Measurements from ENCODE around the gene NCBP2. TPM values are rescaled to one million over a fixed set of nuclear protein-coding genes. Genes with fewer than 3 reads are reported as not detected.
"Not testable (repeated sequence)": the region's sequence is repeated elsewhere in the genome, so short reads cannot be mapped to it uniquely, and the experiment has no call there.

NCBP2 gene
- total RNA-seq, 1 experiment from 2014 or later: 91.8 TPM

DNA sequence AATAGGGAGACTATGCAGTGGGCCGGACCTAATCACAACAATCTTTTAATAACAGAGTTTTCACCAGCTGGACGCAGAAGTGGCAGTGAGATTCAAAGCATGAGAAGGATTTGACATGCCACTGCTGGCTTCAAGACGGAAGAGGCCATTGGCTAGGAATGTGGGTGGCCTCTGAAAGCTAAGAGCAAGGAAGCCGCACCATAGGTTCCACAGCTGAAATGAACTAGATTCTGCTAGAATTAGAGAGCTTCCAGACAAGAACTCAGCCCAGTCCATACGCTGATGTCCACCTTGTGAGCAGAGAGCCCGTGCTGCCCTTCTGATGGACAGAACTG, 6.9 kb upstream of the NCBP2 start:
- intact Hi-C loops (cut with micrococcal nuclease): no loop called here
- CTCF ChIA-PET: no interaction called here
- TF ChIP-seq, protein P1, sequence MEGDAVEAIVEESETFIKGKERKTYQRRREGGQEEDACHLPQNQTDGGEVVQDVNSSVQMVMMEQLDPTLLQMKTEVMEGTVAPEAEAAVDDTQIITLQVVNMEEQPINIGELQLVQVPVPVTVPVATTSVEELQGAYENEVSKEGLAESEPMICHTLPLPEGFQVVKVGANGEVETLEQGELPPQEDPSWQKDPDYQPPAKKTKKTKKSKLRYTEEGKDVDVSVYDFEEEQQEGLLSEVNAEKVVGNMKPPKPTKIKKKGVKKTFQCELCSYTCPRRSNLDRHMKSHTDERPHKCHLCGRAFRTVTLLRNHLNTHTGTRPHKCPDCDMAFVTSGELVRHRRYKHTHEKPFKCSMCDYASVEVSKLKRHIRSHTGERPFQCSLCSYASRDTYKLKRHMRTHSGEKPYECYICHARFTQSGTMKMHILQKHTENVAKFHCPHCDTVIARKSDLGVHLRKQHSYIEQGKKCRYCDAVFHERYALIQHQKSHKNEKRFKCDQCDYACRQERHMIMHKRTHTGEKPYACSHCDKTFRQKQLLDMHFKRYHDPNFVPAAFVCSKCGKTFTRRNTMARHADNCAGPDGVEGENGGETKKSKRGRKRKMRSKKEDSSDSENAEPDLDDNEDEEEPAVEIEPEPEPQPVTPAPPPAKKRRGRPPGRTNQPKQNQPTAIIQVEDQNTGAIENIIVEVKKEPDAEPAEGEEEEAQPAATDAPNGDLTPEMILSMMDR (IDR thresholded peaks at IDR 0.05; ENCODE audit: unreplicated experiment): no peak
- Mint-ChIP-seq H3K27me3 (ENCODE audit: insufficient read depth, unreplicated experiment) (no peaks in the 10 kb centered on the region), H3K27ac (ENCODE audit: low read depth, unreplicated experiment) (no peak overlapping the region), H3K4me1 (ENCODE audit: insufficient read depth, unreplicated experiment) (peaks cover 6% of the 10 kb centered on the region), H3K36me3 (ENCODE audit: insufficient read depth, unreplicated experiment) (peaks cover 6% of the 10 kb centered on the region), H3K4me3 (ENCODE audit: unreplicated experiment) (no peak overlapping the region), H3K9me3 (ENCODE audit: unreplicated experiment) (no peaks in the 10 kb centered on the region)
- no peak for DNase-seq (ENCODE audit: unreplicated experiment)
- no TSS peak for BruUV-seq (replicated peaks)
- POLR2A ChIA-PET: interaction anchor here (0.7 kb wide), 1 partner anchor 350 kb away, joined by 5 read pairs; no protein-coding TSS in a partner anchor

DNA sequence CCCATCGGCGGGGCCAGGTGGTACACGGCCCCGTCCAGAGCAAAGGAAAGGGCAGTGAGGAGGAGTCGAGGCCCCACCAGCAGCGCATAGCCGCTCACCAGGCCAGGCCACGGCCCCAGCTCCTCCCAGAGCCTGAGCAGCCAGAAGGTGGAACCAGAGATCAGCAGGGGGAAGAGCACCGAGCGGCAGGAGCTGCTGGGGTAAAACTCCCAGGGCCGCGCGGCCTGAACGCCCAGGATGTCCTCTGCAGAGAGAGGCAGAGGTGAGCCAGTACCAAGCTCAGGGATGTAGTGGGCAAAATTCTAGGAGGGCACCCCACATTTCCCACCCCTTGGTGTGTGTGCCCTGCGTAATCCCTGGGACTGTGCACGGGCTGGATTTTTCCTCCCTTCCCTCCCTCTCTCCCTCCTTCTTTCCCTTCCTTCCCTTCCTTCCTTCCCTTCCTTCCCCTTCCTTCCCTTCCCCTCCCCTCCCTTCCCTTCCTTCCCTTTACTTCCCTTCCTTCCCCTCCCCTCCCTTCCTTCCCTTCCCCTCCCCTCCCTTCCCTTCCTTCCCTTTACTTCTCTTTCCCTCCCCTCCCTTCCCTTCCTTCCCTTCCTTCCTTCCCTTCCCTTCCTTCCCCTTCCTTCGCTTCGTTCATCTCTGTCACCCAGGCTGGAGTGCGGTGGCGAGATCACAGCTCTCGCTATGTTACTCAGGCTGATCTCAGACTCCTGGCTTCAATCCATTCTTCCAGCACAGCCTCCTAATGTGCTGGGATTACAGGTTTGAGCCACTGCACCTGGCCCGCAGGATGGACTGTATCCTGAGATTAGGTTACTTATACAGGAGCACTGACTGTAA, 6.3 kb upstream of the NCBP2 start:
- BruUV-seq (replicated peaks): no TSS peak
- no peaks in the 10 kb centered on the region for H3K27me3 Mint-ChIP-seq (ENCODE audit: insufficient read depth, unreplicated experiment)
- ChIA-PET CTCF (no interaction called here), POLR2A (no interaction called here)
- H3K4me1 Mint-ChIP-seq (ENCODE audit: insufficient read depth, unreplicated experiment): peaks cover 6% of the 10 kb centered on the region
- TF ChIP-seq, protein P1 (IDR thresholded peaks at IDR 0.05; ENCODE audit: unreplicated experiment): no peak
- intact Hi-C loops (cut with micrococcal nuclease): no loop called here
- no peak overlapping the region for H3K4me3 Mint-ChIP-seq (ENCODE audit: unreplicated experiment)
- no peak for DNase-seq (ENCODE audit: unreplicated experiment)
- H3K9me3 Mint-ChIP-seq (ENCODE audit: unreplicated experiment): no peaks in the 10 kb centered on the region
- peaks cover 8% of the 10 kb centered on the region for H3K36me3 Mint-ChIP-seq (ENCODE audit: insufficient read depth, unreplicated experiment)
- no peak overlapping the region for H3K27ac Mint-ChIP-seq (ENCODE audit: low read depth, unreplicated experiment)

DNA sequence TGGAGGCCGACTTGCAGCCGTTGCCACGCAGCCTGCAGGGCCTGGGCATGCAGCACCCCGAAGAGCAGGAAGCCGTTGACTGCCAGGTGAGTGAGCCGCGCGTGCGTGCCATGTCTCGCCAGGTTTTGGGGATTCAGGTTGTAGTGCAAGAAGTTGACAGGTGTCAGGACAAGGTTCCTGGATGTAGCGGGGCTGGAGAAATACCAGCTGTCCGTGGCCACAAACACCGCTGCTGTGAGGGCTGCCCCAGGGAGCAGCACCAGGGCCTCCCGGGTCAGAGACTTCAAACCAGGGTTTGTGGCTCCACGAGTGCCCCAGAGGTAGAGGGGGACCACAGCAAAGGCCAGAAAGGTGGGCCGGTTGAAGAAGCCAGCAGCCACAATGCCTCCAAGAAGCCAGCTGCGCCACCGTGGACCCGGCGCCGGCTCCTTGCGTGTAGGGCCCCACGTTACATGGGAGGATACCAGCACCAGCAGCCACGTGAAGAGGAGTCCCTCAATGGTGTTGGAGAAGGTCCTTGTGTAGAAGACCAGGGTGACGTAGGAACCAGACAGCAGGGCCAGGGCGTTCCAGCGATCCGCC, 5.6 kb upstream of the NCBP2 start:
- ChIA-PET POLR2A (interaction anchor here (1.4 kb wide), 1 partner anchor 80 kb away, joined by 3 read pairs; the partner anchor contains the start of gene SENP5), CTCF (no interaction called here)
- H3K27ac Mint-ChIP-seq (ENCODE audit: low read depth, unreplicated experiment): no peak overlapping the region
- no peak overlapping the region for H3K4me3 Mint-ChIP-seq (ENCODE audit: unreplicated experiment)
- H3K4me1 Mint-ChIP-seq (ENCODE audit: insufficient read depth, unreplicated experiment): peaks cover 6% of the 10 kb centered on the region
- TF ChIP-seq, protein P1 (IDR thresholded peaks at IDR 0.05; ENCODE audit: unreplicated experiment): no peak
- no TSS peak for BruUV-seq (replicated peaks)
- H3K9me3 Mint-ChIP-seq (ENCODE audit: unreplicated experiment): no peaks in the 10 kb centered on the region
- H3K36me3 Mint-ChIP-seq (ENCODE audit: insufficient read depth, unreplicated experiment): peaks cover 15% of the 10 kb centered on the region
- intact Hi-C loops (cut with micrococcal nuclease): no loop called here
- H3K27me3 Mint-ChIP-seq (ENCODE audit: insufficient read depth, unreplicated experiment): no peaks in the 10 kb centered on the region
- DNase-seq (ENCODE audit: unreplicated experiment): no peak

DNA sequence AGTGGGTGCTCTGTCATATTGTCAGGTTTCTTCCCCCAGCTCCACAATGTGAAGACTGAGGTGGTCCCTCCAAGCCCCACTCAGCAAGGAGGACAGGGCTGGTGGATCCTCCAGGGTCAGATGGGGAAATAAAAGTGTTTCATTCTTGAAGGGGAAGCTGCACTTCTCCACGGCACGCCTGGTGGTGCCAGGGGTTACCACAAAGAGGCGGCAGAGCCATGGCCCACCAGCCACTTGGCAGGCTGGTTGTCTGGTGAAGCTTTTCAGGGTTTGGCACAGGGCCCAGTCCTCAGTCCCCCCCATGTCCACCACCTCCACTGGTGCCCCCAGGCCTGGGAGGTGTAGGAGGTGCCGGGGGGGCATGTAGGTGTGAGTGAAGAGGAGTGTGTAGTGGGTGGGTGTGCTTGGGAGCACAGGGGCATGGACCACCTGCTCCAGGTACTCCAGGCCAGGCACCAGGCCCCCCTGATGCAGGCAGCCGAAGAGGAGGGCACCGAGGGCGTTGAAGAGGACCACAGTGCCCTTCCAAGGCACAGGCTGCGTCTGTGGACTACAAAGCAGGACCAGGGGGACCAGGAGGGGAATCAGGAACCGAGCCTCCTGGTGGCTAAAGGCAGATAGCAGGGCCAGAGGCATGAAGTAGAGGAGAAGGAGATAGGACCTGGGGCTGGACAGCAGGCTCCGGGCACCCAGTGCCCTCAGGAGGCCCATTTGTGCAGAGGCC, 5.0 kb upstream of the NCBP2 start:
- POLR2A ChIA-PET: interaction anchor here (1.4 kb wide), 1 partner anchor 80 kb away, joined by 3 read pairs; the partner anchor contains the start of gene SENP5
- intact Hi-C loops (cut with micrococcal nuclease): no loop called here
- DNase-seq (ENCODE audit: unreplicated experiment): no peak
- H3K4me3 Mint-ChIP-seq (ENCODE audit: unreplicated experiment): no peak overlapping the region
- TF ChIP-seq, protein P1 (IDR thresholded peaks at IDR 0.05; ENCODE audit: unreplicated experiment): peak; percentile 14
- peaks cover 6% of the 10 kb centered on the region for H3K4me1 Mint-ChIP-seq (ENCODE audit: insufficient read depth, unreplicated experiment)
- no peak overlapping the region for H3K27ac Mint-ChIP-seq (ENCODE audit: low read depth, unreplicated experiment)
- peaks cover 21% of the 10 kb centered on the region for H3K36me3 Mint-ChIP-seq (ENCODE audit: insufficient read depth, unreplicated experiment)
- BruUV-seq (replicated peaks): no TSS peak
- no peaks in the 10 kb centered on the region for H3K9me3 Mint-ChIP-seq (ENCODE audit: unreplicated experiment)
- no peaks in the 10 kb centered on the region for H3K27me3 Mint-ChIP-seq (ENCODE audit: insufficient read depth, unreplicated experiment)
- CTCF ChIA-PET: no interaction called here

DNA sequence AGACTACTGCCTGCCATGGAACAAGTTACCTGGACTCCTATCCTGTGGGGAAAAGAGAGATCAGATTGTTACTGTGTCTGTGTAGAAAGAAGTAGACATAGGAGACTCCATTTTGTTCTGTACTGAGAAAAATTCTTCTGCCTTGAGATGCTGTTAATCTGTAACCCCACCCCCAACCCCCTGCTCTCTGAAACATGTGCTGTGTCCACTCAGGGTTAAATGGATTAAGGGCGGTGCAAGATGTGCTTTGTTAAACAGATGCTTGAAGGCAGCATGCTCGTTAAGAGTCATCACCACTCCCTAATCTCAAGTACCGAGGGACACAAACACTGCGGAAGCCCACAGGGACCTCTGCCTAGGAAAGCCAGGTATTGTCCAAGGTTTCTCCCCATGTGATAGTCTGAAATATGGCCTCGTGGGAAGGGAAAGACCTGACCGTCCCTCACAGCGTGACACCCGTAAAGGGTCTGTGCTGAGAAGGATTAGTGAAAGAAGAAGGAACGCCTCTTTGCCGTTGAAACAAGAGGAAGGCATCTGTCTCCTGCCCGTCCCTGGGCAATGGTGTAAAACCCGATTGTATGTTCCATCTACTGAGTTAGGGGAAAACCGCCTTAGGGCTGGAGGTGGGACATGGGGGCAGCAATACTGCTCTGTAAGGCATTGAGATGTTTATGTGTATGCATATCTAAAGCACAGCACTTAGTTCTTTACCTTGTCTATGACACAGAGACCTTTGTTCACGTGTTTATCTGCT, 1.9 kb upstream of the NCBP2 start:
- peak overlapping the region; percentile 80 for H3K4me3 Mint-ChIP-seq (ENCODE audit: unreplicated experiment)
- H3K4me1 Mint-ChIP-seq (ENCODE audit: insufficient read depth, unreplicated experiment); DNase-seq (ENCODE audit: unreplicated experiment); H3K9me3 Mint-ChIP-seq (ENCODE audit: unreplicated experiment); H3K27me3 Mint-ChIP-seq (ENCODE audit: insufficient read depth, unreplicated experiment); intact Hi-C loops (cut with micrococcal nuclease); CTCF ChIA-PET; BruUV-seq (replicated peaks): not testable (repeated sequence)
- H3K27ac Mint-ChIP-seq (ENCODE audit: low read depth, unreplicated experiment): peak overlapping the region; percentile 88
- H3K36me3 Mint-ChIP-seq (ENCODE audit: insufficient read depth, unreplicated experiment): peaks cover 35% of the 10 kb centered on the region
- POLR2A ChIA-PET: interaction anchor here (0.7 to 3.4 kb wide), 4 partner anchors 25 to 204 kb away, joined by 3 to 35 read pairs (median 17); partner anchors contain the start of genes PAK2 and PIGZ

Measured in MCF 10A (cell line).